Dedifferentiated amniotic fluid mesenchymal stem cell (primary cell): ENCODE data around the gene FBXL13.
"Not testable (repeated sequence)": the region's sequence is repeated elsewhere in the genome, so short reads cannot be mapped to it uniquely, and the experiment has no call there.

Source experiments
- DNase-seq: peaks from one replicate; pipeline ENCODE4 v3.0.0-alpha.2; 2016; ENCODE audit errors: extremely low spot score

Gene FBXL13

DNA sequence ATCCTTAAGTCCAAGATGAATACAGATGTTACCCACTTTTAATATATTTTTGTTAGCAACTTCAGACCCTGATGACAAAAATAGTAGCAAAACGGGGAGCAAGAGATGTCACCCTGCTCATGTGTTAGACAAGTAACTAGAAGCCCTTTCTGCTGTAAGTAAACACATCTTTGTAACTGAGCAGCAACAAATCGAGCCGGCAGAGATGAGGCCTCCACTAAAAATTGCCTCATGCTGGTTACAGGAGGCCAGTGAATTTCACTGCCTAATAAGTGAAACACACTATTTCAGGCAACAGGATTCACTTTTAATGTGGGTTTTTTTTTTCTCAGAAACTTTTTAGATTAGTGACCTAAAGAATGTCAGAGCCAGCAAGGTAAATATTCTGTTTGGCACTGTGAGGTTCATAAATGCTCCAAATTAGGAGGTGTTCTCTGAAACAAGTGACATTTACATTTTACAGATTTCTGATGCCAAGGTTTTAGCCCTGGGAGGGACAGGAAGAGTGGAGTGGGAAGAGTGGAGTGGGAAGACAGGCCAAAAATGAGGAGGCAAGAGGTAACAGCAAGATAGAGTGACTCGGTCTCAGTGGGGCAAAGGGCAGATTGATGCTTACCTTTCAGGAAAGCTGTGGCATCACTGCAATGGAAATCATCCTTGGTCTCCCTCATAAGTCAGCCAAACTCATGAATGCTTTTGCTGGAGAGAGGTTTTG is 215.4 kb downstream of the FBXL13 start:
- DNase-seq, result no peak

DNA sequence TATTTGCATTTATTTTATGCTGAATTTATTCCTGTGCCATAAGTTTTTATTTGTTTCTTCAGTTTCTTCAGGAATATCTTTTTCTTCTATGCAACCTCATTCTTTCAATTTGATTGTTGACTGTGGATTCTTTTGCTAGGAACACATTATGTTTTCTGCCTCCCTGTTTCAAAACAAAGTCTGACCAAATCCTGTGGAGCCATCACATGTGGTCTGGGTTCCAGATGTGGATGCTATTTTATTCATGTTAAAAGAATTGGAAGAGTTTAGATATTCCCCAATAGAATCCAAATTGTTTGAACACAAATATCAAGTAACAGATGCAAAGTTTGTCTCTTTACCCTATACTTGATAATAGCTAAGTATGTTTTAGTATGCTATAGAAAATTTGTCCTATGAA is 218.6 kb downstream of the FBXL13 start:
- DNase-seq, result no peak

GRCh38 chr7:102849538-102849937 is 225.1 kb downstream of the FBXL13 start:
- DNase-seq, result no peak

DNA sequence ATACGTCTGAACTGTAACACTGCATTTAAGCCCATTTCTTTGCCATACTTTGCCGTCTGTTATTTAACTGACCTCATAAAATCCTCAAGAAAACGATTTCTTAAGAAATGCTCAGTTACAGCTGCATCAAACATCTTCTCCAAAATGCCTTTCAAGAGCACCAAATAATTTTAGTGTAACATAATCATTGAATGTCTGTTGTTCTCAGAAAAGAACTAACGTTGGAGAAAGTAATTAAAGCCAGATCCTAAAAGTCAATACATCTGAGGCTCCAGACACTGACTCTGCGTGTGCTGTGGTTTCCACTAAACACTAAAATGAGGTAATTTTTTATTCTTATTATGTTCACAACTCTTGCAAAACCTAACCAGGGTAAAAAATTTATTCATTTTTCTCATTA is 225.5 kb downstream of the FBXL13 start:
- peak; percentile 16 for DNase-seq

- no peak for DNase-seq
Observed at GRCh38 chr7:102845346-102845745, 229.2 kb downstream of the FBXL13 start.

DNA sequence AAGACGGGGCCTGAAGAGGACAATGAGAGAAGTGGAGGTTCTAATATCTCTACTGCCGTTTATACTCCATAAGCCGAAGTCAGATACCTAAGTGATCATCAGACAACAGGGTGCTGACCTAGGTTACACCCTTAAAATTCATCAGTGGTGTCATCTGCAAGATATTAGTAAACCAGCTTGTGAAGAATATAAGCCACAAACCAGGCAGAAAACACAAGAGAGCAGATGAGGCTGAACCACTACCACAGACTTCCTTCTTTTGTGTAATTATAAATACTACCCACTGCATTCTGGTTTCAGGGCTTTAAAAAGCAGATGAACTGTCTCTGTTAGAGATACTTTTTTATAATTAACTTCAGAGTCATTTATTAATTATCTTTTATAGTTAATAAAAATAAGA is 230.7 kb downstream of the FBXL13 start:
- no peak for DNase-seq

DNA sequence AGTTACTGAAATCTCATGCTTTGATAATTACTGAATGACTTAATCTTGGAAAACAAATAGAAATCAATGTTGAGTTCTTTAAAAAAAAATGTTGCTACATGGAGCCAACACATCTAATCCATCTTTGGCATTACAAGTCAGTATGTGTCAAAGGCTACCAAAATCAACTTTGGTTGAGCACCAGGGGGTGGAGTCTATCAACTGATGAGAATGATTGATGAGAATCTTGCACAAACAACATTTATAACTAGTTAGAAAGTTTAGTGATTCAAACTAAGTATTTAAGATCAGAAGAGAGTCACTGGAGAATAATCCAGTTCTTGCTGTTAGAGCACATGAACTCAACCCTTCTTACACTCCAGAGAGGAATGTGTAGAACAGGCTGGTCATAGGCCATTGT is 232.3 kb downstream of the FBXL13 start:
- DNase-seq, result no peak

DNA sequence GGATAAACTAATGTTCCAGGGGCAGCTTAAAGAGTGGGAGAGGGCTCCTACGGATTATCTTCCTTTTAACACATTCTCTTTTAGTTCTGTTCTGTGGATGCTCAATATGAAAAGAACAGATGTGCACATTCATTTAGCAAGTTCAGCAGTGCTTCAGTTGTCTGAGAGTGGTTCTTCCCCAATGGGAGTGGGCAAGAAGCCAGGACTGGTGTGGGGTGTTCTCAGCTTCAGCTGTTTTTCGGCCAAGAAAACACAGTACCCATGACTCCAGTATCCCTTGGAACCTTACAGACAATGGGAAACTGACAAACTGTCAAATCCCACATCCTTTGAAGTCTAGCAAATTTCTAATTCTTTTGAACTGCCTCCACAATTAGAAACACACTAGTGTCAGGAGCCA is 233.3 kb downstream of the FBXL13 start:
- no peak for DNase-seq

- no peak for DNase-seq
Observed at GRCh38 chr7:102840404-102840803, 234.2 kb downstream of the FBXL13 start.

DNA sequence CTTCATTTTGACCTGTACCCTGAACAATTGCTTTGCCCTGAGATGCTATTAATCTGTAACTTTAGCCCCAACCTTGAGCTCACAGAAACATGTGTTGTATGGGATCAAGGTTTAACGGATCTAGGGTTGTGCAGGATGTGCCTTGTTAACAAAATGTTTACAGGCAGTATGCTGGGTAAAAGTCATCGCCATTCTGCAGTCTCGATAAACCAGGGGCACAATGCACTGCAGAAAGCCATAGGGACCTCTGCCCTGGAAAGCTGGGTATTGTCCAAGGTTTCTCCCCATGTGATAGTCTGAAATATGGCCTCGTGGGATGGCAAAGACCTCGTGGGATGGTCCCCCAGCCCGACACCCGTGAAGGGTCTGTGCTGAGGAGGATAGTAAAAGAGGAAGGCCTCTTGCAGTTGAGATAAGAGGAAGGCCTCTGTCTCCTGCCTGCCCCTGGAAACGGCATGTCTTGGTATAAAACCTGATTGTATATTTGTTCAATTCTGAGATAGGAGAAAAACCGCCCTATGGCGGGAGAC is 236.0 kb downstream of the FBXL13 start:
- DNase-seq, result not testable (repeated sequence)

DNA sequence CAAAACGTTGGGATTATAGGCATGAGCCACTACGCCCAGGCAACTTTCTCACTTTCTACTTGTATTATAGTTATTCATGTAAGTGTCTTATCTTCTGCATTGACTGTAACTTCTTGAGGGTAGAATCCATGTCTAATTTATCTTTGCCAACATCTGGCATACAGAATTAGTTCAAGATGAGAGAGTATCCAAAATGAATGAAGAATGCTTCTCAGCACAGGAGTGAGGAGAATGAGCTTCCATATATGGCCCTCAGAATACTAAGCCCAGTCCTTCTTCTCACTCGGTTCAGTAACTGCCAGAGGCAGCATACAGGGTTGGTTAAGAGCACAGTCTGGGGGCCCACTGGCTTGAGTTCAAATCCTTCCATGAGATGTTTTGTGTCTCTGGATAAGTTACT is 236.8 kb downstream of the FBXL13 start:
- no peak for DNase-seq

DNA sequence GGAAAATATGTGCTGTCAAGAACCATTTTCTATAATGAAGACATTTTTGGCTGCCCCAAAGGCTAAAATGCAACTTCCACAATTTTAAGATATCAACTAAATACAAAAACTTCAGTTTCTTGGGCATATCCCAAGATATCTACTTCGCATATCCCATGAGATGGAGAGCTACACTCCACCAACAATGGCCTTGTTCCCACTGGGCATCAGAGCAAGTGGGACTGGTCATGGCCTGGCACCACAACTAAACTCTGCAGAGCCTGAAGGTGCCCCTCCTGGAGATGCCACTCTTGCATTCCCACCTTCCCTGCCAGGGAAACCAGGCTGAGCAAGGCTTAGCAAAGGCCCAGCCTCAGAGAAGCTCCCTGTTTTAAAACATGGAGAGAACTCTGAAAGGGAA is 237.6 kb downstream of the FBXL13 start:
- no peak for DNase-seq

GRCh38 chr7:102836191-102836919 is 238.2 kb downstream of the FBXL13 start:
- DNase-seq, result peak; percentile 85

- peak; percentile 43 for DNase-seq
Observed at GRCh38 chr7:102834999-102835398, 239.6 kb downstream of the FBXL13 start.

DNA sequence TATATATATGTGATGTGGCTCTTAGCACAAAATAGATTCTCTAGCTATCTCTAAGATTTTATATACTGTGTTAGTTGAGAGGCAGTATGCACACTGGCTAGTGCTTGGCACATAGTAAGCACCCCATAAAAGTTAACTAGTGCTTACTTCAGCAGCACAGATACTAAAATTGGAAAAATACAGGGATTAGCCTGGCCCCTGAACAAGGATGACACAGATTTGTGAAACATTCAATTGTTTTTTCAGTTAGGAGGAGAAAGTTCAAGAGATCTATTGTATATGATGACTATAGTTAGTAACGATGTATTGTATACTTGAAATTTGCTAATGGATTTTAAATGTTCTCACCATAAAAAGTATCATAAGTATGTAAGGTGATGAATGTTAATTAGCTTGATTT is 240.1 kb downstream of the FBXL13 start:
- no peak for DNase-seq

DNA sequence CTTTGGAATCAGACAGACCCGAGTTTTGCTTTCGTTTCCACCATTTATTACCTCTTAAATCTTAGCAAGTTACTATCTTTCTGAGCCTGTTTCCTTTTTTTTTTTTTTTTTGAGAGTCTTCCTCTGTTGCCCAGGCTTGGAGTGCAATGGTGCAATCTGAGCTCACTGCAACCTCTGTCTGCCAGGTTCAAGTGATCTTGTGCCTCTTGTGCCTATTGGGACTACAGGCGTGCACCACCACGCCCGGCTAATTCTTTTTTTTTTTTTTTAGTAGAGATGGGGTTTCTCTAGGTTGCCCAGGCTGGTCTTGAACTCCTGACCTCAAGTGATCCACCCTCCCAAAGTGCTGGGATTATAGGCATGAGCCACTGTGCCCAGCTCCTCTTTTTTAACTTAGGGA is 241.3 kb downstream of the FBXL13 start:
- DNase-seq, result no peak

DNA sequence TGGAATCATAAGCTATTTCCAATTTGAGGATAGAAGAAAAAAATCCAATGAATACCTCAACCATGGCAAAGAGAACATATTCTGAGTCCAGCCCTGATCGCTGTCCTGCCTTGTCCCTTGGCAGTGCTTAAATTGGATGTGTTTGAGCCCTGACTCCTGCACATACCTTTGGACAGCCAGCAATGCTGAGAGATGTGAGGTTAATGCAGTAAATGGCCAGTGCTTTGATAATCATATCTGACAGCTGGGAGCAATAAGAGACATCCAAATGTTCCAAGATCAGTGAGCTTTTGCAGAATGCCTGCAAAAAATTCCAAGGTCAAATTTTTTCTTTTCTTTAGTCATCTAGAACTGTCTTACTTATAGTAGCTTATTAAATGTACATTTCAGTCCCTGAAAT is 241.9 kb downstream of the FBXL13 start:
- DNase-seq, result no peak

DNA sequence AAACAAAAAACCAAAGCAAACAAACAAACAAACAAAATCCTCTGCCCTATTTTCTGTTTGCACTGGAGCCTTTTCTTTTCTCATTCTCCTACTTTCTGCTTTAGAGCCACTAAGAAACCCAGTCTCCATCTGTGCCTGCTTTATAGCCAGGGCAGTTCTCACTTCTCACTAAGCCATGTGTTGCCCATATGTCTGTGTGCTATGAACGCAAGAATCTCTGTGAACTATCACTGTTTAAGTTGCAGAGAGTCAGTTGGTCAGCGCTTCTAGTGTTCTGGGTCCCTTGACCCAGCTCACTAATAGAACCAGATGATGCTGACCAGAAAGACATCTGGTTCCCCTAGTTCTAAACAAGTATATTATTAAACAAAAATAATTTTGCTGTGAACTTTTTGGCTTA is 244.4 kb downstream of the FBXL13 start:
- DNase-seq, result no peak

- DNase-seq, result no peak
Observed at GRCh38 chr7:102829075-102829474, 245.5 kb downstream of the FBXL13 start.

DNA sequence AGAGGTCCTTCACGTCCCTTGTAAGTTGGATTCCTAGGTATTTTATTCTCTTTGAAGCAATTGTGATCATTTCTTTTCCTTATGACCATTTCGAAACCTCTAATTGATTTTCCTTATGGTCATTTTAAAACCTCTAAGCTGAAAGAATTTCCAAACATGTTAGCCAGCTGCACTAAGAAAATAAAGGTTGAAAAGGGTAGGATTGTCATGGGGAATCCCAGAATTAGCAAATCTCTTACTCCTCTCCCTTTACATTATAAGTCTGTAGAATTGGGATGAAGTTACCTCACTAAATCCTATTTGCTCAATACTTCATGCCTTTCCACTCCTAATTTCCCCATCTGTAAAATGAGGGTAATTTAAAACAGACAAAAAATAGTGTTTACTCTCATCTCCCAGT is 246.3 kb downstream of the FBXL13 start:
- DNase-seq, result no peak

DNA sequence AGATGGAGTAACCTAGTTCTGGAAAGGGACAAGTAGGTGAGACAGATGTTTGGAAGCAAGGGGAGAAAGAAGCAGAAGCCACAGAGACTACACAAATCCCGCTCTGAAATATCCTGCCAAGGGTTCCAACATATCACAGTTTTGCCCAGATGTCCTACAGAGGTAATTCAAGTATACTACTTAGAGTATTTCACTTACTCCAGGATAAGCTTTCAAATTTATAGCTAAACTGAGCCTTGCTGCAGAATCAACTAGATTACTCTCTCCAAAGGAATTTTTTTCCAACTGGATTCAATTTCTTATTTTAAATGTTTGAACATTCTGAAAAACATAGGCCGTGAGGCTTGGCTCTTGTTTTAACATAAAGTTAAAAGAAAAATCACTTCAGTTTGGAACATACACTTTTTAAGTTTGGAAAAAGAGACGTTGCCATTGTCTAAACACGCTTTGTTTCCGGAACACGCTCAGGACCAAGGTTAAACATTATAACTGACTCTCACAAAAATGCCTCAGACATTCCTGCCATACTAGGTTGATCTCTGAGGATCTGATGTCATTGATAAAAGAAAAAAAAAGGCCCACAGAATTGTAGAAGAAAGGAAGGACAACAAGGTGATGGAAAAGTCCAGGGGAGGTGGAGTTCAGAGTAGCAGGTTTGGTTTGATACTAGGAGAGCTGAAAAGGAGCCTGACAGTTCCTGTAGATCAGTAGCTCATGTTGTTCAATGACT is 251.0 kb downstream of the FBXL13 start:
- no peak for DNase-seq

- no peak for DNase-seq
Observed at GRCh38 chr7:102821994-102822747, 252.4 kb downstream of the FBXL13 start.
